ENCODE data around the gene MGST2. TPM values are rescaled to one million over a fixed set of nuclear protein-coding genes. Genes with fewer than 3 reads are reported as not detected.

The MGST2 gene
- total RNA-seq, 1 donor from 2014 or later: 0.71 TPM

DNA sequence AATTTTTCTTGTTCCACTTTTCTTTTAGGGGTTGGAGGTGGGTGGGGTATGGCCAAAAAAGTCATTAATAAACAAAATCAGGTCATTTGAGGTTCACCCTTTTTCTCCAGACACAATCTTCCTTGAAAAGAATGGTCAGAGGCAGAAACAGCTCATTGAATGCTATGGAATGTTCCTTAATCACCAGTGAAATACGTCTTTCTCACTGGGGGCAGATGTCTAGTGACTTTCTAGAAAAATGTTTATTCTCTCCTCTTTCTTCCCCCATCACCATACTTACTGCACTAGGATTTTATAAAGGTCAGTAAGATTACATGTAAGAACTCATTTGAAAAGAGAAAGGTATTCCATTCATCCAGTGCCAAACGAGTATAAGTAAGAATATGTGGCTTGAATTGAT is 44.5 kb downstream of the MGST2 start:
- Mint-ChIP-seq H3K4me1 (no peaks in the 10 kb centered on the region), H3K9me3 (no peaks in the 10 kb centered on the region), H3K27me3 (no peaks in the 10 kb centered on the region), H3K4me3 (no peak overlapping the region), H3K36me3 (ENCODE audit: low read depth) (no peaks in the 10 kb centered on the region), H3K27ac (no peak overlapping the region)
- intact Hi-C loops (cut with micrococcal nuclease): no loop called here
- ChIA-PET CTCF (interaction anchor here (1.5 kb wide), 1 partner anchor 57 kb away, joined by 3 read pairs; no protein-coding TSS in a partner anchor), POLR2A (no interaction called here)
- ATAC-seq (ENCODE audit: low read depth) (no peak), DNase-seq (no peak)
- TF ChIP-seq, protein P1, sequence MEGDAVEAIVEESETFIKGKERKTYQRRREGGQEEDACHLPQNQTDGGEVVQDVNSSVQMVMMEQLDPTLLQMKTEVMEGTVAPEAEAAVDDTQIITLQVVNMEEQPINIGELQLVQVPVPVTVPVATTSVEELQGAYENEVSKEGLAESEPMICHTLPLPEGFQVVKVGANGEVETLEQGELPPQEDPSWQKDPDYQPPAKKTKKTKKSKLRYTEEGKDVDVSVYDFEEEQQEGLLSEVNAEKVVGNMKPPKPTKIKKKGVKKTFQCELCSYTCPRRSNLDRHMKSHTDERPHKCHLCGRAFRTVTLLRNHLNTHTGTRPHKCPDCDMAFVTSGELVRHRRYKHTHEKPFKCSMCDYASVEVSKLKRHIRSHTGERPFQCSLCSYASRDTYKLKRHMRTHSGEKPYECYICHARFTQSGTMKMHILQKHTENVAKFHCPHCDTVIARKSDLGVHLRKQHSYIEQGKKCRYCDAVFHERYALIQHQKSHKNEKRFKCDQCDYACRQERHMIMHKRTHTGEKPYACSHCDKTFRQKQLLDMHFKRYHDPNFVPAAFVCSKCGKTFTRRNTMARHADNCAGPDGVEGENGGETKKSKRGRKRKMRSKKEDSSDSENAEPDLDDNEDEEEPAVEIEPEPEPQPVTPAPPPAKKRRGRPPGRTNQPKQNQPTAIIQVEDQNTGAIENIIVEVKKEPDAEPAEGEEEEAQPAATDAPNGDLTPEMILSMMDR (IDR thresholded peaks at IDR 0.05): no peak

DNA sequence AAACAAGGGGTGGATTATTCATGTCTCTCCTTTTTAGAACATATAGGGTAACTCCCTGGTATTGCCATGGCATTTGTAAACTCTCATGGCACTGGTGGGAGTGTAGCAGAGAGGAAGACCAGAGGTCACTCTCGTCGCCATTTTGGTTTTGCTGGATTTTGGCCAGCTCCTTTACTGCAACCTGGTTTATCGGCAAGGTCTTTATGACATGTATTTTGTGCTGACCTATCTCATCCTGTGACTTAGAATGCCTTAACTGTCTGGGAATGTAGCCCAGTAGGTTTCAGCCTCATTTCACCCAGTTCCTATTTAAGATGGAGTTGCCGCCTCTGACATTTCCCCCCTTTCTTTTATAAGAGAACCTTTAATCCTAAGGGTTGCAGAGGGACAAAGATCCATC is 45.8 kb downstream of the MGST2 start:
- CTCF ChIA-PET: no interaction called here
- Mint-ChIP-seq H3K4me3 (no peak overlapping the region), H3K9me3 (no peaks in the 10 kb centered on the region), H3K4me1 (no peaks in the 10 kb centered on the region), H3K27me3 (no peaks in the 10 kb centered on the region), H3K36me3 (ENCODE audit: low read depth) (no peaks in the 10 kb centered on the region), H3K27ac (no peak overlapping the region)
- POLR2A ChIA-PET: no interaction called here
- intact Hi-C loops (cut with micrococcal nuclease): no loop called here
- DNase-seq: no peak
- TF ChIP-seq, protein P1 (IDR thresholded peaks at IDR 0.05): no peak
- no peak for ATAC-seq (ENCODE audit: low read depth)

DNA sequence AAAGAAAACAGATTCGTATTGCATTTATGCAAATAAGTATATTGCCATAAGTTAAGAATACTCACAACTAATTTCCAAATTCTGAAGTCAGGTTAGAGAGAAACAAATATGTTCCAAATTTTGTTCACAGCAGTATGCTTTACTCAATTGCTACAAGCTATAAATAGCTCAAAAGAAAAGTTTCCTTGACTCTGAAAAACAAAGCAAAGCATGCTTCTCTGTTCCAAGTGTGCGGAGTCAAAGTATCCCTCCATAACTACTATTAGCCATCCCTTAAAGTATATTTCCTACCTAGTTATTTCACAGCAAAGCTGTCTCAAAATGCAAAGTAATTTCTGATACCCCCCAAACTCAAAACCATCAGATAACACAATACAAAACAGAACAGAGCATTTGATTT is 47.3 kb downstream of the MGST2 start:
- no peak overlapping the region for H3K4me3 Mint-ChIP-seq
- intact Hi-C loops (cut with micrococcal nuclease): no loop called here
- H3K27me3 Mint-ChIP-seq: no peaks in the 10 kb centered on the region
- DNase-seq (no peak), ATAC-seq (ENCODE audit: low read depth) (no peak)
- H3K9me3 Mint-ChIP-seq: no peaks in the 10 kb centered on the region
- POLR2A ChIA-PET: no interaction called here
- TF ChIP-seq, protein P1 (IDR thresholded peaks at IDR 0.05): no peak
- H3K36me3 Mint-ChIP-seq (ENCODE audit: low read depth): no peaks in the 10 kb centered on the region
- CTCF ChIA-PET: no interaction called here
- no peak overlapping the region for H3K27ac Mint-ChIP-seq
- H3K4me1 Mint-ChIP-seq: no peaks in the 10 kb centered on the region

DNA sequence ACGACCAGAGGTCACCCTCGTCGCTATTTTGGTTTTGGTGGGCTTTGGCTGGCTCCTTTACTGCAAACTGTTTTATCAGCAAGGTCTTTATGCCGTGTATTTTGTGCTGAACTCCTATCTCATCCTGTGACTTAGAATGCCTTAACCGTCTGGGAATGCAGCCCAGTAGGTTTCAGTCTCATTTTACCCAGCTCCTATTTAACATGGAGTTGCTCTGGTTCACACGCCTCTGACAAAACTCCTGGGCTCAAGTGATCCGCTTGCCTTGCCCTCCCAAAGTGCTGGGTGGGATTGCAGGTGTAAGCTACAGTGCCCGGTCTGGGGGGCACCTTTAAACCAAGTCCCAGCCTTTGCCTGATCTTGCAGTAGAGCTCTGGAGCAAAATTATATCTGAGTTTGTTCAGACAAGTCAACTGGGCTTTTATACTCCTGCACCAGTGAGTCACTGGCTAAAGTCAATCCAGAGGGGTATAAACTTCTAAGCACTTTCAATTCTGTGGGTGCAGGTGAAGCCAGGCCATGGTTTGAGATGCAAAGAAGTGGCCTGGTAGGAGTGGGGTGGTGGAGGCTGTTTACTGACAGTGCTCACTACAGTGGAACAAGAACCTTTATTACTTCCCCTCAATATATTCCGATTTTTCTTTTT is 50.2 kb downstream of the MGST2 start:
- H3K36me3 Mint-ChIP-seq (ENCODE audit: low read depth): no peaks in the 10 kb centered on the region
- TF ChIP-seq, protein P1 (IDR thresholded peaks at IDR 0.05): no peak
- no peak overlapping the region for H3K4me3 Mint-ChIP-seq
- H3K9me3 Mint-ChIP-seq: no peaks in the 10 kb centered on the region
- DNase-seq (no peak), ATAC-seq (ENCODE audit: low read depth) (no peak)
- ChIA-PET CTCF (interaction anchor here (0.7 kb wide), 1 partner anchor 644 kb away, joined by 4 read pairs; no protein-coding TSS in a partner anchor), POLR2A (no interaction called here)
- no peaks in the 10 kb centered on the region for H3K4me1 Mint-ChIP-seq
- intact Hi-C loops (cut with micrococcal nuclease): no loop called here
- H3K27me3 Mint-ChIP-seq: no peaks in the 10 kb centered on the region
- no peak overlapping the region for H3K27ac Mint-ChIP-seq

DNA sequence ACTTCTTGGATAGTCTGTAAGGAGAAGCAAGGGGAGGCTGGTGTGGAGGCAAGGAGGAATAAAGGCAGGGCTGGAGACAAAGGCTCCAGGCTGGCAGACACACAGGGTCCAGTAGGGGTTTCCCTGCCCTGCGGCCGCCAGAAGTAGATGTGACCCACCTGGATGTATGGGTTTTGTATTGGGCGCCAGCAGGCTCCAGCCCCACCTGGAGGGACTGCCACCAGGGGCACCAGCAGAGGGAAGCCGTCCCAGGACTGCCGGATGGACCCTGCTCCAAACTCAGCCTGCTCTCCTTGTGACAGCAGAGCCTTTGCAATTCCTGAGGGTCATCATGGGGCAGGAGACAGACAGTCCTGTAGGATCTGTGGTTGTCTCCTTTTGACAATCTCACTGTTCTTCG is 52.7 kb downstream of the MGST2 start:
- H3K36me3 Mint-ChIP-seq (ENCODE audit: low read depth): no peaks in the 10 kb centered on the region
- intact Hi-C loops (cut with micrococcal nuclease): no loop called here
- no peak overlapping the region for H3K4me3 Mint-ChIP-seq
- no peak overlapping the region for H3K27ac Mint-ChIP-seq
- CTCF ChIA-PET: no interaction called here
- no peaks in the 10 kb centered on the region for H3K4me1 Mint-ChIP-seq
- no peaks in the 10 kb centered on the region for H3K27me3 Mint-ChIP-seq
- TF ChIP-seq, protein P1 (IDR thresholded peaks at IDR 0.05): no peak
- POLR2A ChIA-PET: no interaction called here
- DNase-seq: no peak
- ATAC-seq (ENCODE audit: low read depth): no peak
- no peaks in the 10 kb centered on the region for H3K9me3 Mint-ChIP-seq
